HG03280 (cell line): Measurements from ENCODE around the gene SUFU.
"Not testable (repeated sequence)": the region's sequence is repeated elsewhere in the genome, so short reads cannot be mapped to it uniquely, and the experiment has no call there.

Source experiments
- ATAC-seq: cut with Tn5 transposase; IDR thresholded peaks from one replicate; pipeline ENCODE4 v1.9.1; 2021; ENCODE audit warnings: mild to moderate bottlenecking, moderate library complexity; ENCODE audit not compliant: unreplicated experiment

SUFU gene

DNA sequence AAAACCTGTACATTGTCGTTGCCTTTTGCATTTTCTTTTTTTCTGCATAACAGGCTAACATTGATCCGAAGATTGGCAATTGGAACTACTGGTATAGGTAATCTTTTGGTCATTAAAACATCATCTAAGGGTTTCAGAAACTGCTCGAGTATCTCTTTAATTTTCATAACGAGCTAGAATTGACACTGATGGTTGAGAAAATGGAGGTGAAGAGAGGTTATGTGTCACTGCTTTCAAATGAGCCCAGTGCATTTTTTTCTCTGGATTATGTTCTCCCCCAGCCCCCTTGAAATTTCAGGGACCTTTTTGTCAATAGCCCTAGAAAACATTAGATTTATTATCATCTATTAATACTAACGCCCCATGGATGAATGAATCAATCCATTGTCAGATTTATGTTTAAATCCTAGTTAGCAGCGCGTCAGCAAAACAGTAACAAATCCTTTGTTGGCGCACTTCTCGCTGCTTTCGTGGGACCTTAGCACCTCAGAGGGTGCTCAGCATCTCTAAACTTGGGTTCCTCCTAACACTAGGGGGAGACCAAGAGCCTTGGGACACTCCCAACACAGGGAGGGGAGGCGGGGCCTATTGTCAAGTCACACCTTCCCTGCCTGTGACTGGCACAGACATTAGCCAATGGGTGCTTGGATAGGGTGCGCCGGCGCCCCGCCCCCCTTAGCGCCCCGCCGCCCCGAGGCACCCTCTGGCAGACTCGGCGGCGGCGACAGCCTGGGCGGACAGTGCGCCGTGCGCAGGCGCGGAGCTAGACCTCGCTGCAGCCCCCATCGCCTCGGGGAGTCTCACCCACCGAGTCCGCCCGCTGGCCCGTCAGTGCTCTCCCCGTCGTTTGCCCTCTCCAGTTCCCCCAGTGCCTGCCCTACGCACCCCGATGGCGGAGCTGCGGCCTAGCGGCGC lies at the start of gene SUFU:
Gene SUFU, plus strand, starts transcription at position 709 of the 915 bp plus-strand sequence. Its CDS starts 181 bp downstream, at position 890.
- ATAC-seq: peak; percentile 62

DNA sequence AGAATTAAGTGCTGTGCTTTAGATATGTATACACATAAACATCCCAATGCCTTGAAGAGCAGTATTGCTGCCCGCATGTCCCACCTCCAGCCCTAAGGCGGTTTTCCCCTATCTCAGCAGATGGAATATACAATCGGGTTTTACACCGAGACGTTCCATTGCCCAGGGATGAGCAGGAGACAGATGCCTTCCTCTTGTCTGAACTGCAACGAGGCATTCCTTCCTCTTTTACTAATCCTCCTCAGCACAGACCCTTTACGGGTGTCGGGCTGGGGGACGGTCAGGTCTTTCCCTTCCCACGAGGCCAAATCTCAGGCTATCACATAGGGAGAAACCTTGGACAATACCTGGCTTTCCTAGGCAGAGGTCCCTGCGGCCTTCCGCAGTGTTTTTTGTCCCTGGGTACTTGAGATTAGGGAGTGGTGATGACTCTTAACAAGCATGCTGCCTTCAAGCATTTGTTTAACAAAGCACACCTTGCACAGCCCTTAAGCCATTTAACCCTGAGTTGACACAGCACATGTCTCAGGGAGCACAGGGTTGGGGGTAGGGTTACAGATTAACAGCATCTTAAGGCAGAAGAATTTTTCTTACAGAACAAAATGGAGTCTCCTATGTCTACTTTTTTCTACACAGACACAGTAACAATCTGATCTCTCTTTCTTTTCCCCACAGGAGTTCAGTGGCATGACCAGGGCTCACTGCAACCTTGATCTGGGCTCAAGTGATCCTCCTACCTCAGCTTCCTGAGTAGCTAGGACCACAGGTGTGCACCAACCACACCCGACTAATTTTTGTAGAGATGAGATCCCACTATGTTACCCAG lies 48.9 kb upstream of the SUFU start:
- not testable (repeated sequence) for ATAC-seq

DNA sequence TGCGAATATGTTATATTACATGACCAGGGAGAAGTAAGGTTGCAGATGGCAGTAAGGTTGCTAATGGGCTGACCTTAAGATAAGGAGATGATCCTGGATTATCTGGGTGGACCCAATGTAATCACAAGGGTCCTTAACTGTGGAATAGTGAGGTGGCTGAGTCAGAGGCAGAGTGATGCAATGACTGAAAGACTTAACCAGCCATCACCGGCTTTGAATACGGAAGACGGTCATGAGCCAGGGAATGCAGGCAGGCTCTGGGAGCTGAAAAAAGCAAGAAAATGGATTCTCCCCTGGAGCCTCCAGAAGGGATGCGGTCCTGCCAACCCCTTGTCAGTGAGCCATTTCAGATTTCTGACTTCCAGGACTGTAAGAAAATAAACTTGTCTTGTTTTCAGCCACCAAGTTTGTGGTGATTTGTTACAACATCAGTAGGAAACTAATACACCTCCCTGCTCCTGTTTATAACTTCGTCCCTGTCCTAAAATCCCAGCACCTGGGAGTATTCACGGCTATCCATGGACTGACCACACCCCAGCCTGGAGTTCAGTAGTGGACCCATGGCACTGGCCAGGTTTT lies 47.8 kb upstream of the SUFU start:
- no peak for ATAC-seq

GRCh38 chr10:102457591-102458150 lies 46.1 kb upstream of the SUFU start:
- no peak for ATAC-seq

DNA sequence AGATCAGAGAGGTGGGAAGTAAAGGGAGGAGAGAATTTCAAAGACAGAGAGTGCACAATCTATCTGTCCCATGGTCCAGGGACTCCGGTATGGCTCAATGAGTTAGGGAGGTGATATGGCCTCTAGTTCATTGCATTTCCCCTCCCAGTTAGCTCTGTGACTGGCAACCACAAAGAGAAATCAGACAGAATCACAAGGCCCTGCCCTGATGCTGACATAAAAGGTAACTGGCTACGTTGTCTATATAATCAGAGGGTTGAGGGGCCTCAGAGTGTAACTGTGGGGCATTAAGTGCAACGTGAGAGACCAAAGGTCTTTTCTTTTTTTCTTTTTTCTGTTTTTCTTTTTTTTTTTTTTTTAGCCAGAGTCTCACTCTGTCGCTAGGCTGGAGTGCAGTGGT lies 45.1 kb upstream of the SUFU start:
- no peak for ATAC-seq

GRCh38 chr10:102460836-102461186 lies 43.0 kb upstream of the SUFU start:
- peak; percentile 19 for ATAC-seq

DNA sequence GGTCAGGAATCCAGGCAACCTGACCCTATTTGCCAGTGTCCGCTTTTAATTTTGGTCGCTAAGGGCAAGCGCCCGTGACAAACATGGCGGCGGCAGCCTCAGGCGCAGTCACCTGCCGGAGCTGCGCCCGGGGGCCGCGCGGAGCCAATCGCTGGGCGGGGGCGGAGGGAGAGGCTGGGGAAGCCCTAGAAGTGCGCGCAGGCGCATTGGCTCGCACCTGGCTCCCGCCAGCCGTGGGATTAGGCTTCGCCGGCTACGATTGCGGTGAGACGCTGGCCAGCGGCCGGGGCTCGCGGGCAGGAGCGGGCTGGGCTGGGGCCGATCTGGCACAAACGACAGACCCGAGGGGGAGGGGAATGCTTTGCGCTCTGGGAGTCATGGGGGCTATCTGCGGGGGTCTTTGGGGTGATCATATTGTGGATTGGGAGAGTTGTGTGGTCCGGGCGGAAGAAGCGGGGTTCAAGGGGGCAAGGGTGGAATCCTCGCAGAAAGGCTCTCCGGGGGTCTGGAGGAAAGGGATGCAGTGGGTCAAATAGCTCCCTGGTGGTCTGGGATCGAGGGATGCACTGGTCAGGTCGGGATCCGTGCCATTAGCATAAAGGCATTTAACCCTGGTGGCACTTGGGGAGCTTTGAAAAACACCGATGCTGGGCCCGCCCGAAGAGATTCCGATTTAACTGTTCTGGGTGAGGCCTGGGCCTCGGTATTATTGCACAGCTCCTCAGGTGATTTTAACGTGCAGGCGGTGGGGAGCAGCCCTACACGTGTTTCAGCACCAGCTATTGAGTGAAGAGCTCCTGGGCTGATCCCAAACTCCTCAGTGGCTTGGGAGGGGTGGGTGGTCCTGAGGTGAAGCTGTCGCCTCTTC lies 42.4 kb upstream of the SUFU start:
- ATAC-seq: peak; percentile 92

DNA sequence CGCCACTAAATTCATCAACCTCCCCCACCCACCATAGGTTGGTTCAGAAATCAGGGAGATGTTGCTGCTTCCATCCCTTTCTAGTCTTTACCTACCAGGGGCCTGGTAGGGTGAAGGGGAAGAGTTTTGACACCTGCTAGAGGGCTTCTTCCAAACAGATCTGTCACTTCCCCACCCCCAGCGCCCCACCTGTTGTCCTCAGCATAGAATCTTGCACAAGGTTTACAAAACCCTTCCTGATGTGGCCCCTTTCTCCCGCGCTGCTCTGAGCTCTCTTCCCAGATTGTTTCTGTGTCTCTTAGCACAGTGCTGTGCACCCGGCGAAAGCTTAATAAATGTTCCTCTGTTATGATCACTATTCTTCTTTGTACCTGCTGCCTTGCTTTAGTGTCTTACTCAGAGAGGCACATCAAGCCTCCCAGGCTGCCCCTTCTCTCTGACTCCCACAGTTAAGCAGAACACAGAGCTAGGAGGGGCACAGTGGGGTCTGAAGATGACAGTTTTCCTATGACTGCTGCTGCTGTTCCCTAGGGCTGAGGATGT lies 41.2 kb upstream of the SUFU start:
- no peak for ATAC-seq

DNA sequence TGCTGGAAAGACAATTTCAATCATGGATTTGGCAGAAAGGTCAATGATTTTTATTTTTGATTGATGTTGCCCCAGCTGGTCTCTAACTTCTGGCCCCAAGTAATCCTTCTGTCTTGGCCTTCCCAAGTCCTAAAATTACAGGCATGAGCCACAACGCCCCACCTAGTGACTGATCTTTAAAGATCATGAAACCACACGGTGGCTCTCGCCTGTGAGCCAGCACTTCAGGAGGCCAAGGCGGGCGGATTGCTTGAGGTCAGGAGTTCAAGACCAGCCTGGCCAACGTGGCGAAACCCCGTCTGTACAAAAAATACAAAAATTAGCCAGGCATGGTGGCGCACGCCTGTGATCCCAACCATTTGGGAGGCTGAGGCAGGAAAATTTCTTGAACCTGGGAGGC lies 39.8 kb upstream of the SUFU start:
- no peak for ATAC-seq

DNA sequence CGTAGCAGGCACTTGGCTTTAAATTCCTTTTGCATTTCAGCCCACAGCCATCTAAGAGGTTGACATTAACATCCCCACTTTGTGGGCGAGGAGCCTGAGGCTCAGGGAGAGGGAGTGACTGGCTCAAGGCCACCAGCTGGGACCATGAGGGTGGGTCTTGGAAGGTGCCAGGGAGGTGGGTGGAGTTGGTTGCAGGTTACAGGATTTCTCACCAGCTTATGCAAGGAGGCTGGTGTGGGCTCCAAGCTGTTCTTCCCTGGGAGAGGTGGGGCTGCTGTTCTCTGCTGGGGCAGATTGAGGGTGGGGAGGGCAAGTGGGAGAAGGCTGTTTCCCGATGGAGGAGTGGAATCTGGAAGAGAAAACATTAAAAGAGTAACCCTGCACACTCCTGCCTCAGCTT lies 38.3 kb upstream of the SUFU start:
- ATAC-seq: no peak

- no peak for ATAC-seq
Observed at GRCh38 chr10:102467318-102467717, 36.5 kb upstream of the SUFU start.

DNA sequence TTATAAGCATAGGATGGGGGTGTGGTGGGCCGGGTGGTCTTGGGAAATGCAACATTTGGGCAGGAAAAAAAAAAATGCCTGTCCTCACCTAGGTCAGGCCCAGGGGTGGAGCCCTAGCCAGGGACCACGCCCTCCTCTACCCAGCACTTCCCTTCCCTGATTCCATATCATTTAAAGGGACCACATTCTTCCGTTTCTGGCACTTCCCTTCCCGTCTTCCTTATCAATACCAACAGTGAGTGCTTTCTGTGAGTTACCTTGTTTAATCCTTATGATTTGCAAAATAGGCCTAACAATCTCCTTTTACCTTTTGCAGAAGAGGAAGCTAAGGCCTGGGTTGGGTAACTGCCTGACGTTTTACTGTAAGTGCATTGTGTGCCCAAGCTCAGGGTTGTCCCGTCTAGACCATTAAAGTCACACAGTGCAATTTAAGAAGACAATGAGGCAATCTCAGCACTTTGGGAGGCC lies 35.8 kb upstream of the SUFU start:
- no peak for ATAC-seq

- ATAC-seq: no peak
Observed at GRCh38 chr10:102468683-102469082, 35.1 kb upstream of the SUFU start.

DNA sequence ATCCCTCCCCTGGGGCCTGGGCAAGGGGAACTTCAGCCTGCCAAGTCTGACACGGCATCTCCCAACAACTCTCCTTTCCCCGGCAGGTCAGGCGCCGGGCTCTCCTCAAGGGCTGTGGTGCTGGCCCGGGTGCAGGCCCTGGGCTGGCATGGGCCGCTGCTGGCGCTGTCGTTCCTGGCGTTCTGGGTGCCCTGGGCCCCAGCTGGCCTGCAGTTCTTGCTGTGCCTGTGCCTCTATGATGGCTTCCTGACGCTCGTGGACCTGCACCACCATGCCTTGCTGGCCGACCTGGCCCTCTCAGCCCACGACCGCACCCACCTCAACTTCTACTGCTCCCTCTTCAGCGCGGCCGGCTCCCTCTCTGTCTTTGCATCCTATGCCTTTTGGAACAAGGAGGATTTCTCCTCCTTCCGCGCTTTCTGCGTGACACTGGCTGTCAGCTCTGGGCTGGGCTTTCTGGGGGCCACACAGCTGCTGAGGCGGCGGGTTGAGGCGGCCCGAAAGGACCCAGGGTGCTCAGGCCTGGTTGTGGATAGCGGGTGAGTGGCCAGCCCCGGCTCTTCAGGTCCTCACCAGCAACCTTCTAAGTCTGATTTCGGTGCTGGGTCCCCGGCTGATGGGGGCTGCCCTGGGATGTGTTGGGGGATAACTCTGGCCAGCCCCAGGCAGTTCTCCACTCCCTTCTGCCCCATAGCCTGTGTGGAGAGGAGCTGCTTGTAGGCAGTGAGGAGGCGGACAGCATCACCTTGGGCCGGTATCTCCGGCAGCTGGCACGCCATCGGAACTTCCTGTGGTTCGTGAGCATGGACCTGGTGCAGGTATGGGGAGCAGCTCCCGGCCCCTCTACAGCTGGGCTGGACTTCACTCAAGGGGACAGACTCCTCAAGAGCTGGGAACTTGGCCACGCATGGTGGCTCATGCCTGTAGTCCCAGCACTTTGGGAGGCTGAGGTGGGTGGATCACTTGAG lies 32.9 kb upstream of the SUFU start:
- ATAC-seq: no peak

DNA sequence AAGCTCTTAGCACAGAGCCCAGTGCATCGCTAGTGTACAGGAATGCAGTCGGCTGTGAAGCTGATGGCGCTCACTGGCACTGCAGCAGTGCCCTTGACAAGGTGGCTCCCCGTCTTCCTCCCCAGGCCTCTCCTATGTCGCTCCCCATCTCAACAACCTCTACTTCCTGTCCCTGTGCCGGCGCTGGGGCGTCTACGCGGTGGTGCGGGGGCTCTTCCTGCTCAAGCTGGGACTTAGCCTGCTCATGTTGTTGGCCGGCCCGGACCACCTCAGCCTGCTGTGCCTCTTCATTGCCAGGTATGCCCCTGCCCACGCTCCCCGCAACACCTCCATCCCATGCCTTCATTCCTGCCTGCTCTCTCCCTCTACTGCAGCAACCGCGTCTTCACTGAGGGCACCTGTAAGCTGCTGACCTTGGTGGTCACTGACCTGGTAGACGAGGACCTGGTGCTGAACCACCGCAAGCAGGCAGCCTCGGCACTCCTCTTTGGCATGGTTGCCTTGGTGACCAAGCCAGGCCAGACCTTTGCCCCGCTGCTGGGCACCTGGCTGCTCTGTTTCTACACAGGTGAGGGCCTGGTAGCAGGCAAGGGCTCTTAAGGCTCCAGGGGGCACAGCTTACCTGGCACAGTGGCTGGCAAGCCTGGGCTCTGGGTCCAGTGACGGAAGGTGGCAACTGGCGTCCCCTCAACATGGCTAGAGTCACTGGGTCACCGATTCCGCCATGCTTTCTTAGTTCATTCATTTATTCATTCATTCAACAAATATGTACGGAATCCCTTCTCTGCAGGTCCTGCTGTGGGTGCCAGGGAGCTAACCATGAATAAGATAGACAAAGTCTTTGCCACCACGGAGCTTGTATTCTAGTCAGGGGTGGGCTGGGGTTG lies 30.1 kb upstream of the SUFU start:
- no peak for ATAC-seq

- no peak for ATAC-seq
Observed at GRCh38 chr10:102475451-102476040, 28.2 kb upstream of the SUFU start.

DNA sequence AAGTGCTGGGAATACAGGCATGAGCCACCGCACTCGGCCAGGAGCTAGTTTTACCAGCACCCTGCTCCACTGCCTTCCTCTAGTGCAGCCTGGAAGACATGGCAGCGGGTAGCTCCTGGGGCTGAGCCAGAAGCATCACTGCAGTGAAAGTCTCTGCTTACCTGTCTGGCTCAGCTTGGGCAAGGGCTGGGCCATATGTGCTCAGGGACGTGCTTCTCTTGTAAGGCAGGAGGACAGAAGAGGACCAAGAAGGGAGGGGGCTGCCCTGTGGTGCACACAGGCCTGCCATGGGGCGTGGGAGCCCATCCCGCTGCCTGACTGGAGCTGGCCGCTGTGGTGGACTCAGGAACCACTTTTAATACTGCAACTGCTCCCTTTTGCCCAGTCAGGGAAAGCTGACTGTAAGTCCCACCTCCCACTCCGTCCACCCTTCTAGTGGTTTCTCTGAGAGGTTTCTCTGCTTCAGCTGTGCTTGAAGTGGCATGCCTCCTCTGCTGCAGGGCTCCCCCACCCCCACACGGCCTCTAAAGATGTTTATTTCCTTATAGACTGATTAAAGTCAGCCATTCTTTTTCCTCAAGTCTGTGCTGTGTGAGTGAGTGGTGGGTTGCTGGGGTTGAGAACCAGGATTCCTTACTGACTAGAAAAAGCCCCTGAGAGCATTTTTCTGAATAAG lies 27.2 kb upstream of the SUFU start:
- ATAC-seq: no peak
